A549 (cell line): Measurements from ENCODE around the gene NLRP14. TPM values are rescaled to one million over a fixed set of nuclear protein-coding genes. Genes with fewer than 3 reads are reported as not detected.

ENCODE experiments used
- ATAC-seq, 2 experiments: fragments of 200-7000 bp in 1 of 2; fragments of >200 bp in 1 of 2; cut with Nextera tagmentation in 1 of 2; cut with Tn5 transposase in 1 of 2; 3 replicates each; pipeline versions ENCODE4 v1.8.0 to v1.9.1; 2018 to 2020; ENCODE audit warnings: mild to moderate bottlenecking in 1 of 2, moderate library complexity in 1 of 2
- CTCF ChIA-PET: fragments of 300-600 bp; sonication (Branson Sonifier 250); formaldehyde crosslinking; extraction: SDS; loops from one replicate; lab custom pipeline; 2021; ENCODE audit warnings: antibody characterized with exemption, inconsistent platforms; lab: Yijun Ruan, JAX
- POLR2A ChIA-PET: fragments of 350-600 bp; formaldehyde crosslinking; extraction: SDS; loops from one replicate; lab custom pipeline; 2021; ENCODE audit warnings: antibody characterized with exemption, inconsistent platforms; lab: Yijun Ruan, JAX
- DNase-seq, 2 experiments: peaks; one replicate each; pipeline versions ENCODE4 v3.0.0 to v3.0.0-alpha.2; 2011 to 2016; ENCODE audit warnings: low read depth in 1 of 2, low spot score in 1 of 2
- FAIRE-seq: peaks from 2 replicates; lab custom pipeline; 2011; peaks lifted over from hg19 to GRCh38; lab: Jason Lieb, UNC
- H3K27ac ChIP-seq, 2 experiments: fragments of >200 bp; sonication (Bioruptor Twin); formaldehyde crosslinking; 3 replicates each; pipeline ENCODE4 v1.5.1; 2016 to 2017
- H3K4me1 ChIP-seq: fragments of >200 bp; sonication (Bioruptor Twin); formaldehyde crosslinking; 3 replicates; pipeline ENCODE4 v1.6.1; 2016
- H3K4me2 ChIP-seq: fragments of >200 bp; sonication (Bioruptor Twin); formaldehyde crosslinking; 3 replicates; pipeline ENCODE4 v1.6.1; 2016
- H3K4me3 ChIP-seq: fragments of >200 bp; sonication (Bioruptor Twin); formaldehyde crosslinking; 3 replicates; pipeline ENCODE4 v1.5.1; 2016
- H3K9me3 ChIP-seq: fragments of >200 bp; sonication (Bioruptor Twin); formaldehyde crosslinking; 3 replicates; pipeline ENCODE4 v1.6.1; 2016
- CBX2 ChIP-seq: fragments of 200-600 bp; sonication (generic); IDR thresholded peaks from 2 replicates; pipeline ENCODE4 v1.6.1; 2016; ENCODE audit warnings: low read depth, mild to moderate bottlenecking, borderline replicate concordance
- CEBPB ChIP-seq, 2 experiments: fragments of >200 bp in 1 of 2; sonication (Bioruptor Twin) in 1 of 2; formaldehyde crosslinking in 1 of 2; IDR thresholded peaks; 2 replicates each; pipeline ENCODE4 v1.6.1; 2012 to 2016
- CHD4 ChIP-seq: fragments of 200-600 bp; sonication (generic); IDR thresholded peaks from 2 replicates; pipeline ENCODE4 v1.6.1; 2016; ENCODE audit warnings: antibody characterized with exemption, mild to moderate bottlenecking, borderline replicate concordance
- EP300 ChIP-seq, 2 experiments: fragments of >200 bp; sonication (Bioruptor Twin); formaldehyde crosslinking; IDR thresholded peaks; 2 replicates in 1 of 2; 3 replicates in 1 of 2; pipeline ENCODE4 v1.6.1; 2016 to 2017
- FOXS1 ChIP-seq: fragments of 250-450 bp; sonication (Bioruptor Pico); IDR thresholded peaks from 2 replicates; pipeline ENCODE4 v1.5.0; 2020; ENCODE audit warnings: mild to moderate bottlenecking, moderate library complexity
- GATA3 ChIP-seq: IDR thresholded peaks from 2 replicates; pipeline ENCODE4 v1.6.1; 2012; ENCODE audit warnings: borderline replicate concordance
- HDAC2 ChIP-seq: fragments of 200-600 bp; sonication (generic); IDR thresholded peaks from 2 replicates; pipeline ENCODE4 v1.6.1; 2016
- HEYL ChIP-seq: fragments of 250-450 bp; sonication (Bioruptor Pico); IDR thresholded peaks from 2 replicates; pipeline ENCODE4 v1.8.0; 2021; ENCODE audit warnings: mild to moderate bottlenecking, moderate library complexity
- HOXA7 ChIP-seq: fragments of 250-450 bp; sonication (Bioruptor Pico); IDR thresholded peaks from 2 replicates; pipeline ENCODE4 v1.5.0; 2020; ENCODE audit warnings: mild to moderate bottlenecking, moderate library complexity
- HOXB13 ChIP-seq: fragments of 250-450 bp; sonication (Bioruptor Pico); IDR thresholded peaks from 2 replicates; pipeline ENCODE4 v1.5.0; 2020; ENCODE audit warnings: low read depth, mild to moderate bottlenecking, moderate library complexity
- JUN ChIP-seq, 2 experiments: fragments of >200 bp; sonication (Bioruptor Twin); formaldehyde crosslinking; IDR thresholded peaks; 2 replicates in 1 of 2; 3 replicates in 1 of 2; pipeline ENCODE4 v1.6.1; 2016 to 2017
- KDM1A ChIP-seq: fragments of 200-600 bp; sonication (generic); IDR thresholded peaks from 2 replicates; pipeline ENCODE4 v1.6.1; 2016; ENCODE audit warnings: low read depth, mild to moderate bottlenecking
- KDM5A ChIP-seq: fragments of 200-600 bp; sonication (generic); IDR thresholded peaks from 2 replicates; pipeline ENCODE4 v1.6.1; 2016; ENCODE audit warnings: antibody characterized with exemption, mild to moderate bottlenecking
- NR3C1 ChIP-seq: fragments of >200 bp; sonication (Bioruptor Twin); formaldehyde crosslinking; IDR thresholded peaks from 3 replicates; pipeline ENCODE4 v1.6.1; 2017
- RAD21 ChIP-seq, 2 experiments: fragments of >200 bp in 1 of 2; sonication (Bioruptor Twin) in 1 of 2; formaldehyde crosslinking in 1 of 2; IDR thresholded peaks in 1 of 2; conservative IDR thresholded peaks in 1 of 2; 2 replicates in 1 of 2; 3 replicates in 1 of 2; pipeline ENCODE4 v1.6.1; 2012 to 2018; ENCODE audit warnings: inconsistent platforms in 1 of 2
- RCOR1 ChIP-seq: fragments of 150-350 bp; IDR thresholded peaks from 2 replicates; pipeline ENCODE4 v1.6.1; 2014; ENCODE audit warnings: antibody characterized with exemption, low read length, low read depth
- RNF2 ChIP-seq: fragments of 200-600 bp; sonication (generic); IDR thresholded peaks from 2 replicates; pipeline ENCODE4 v1.6.1; 2016; ENCODE audit warnings: low read depth, mild to moderate bottlenecking, antibody characterized with exemption, moderate library complexity, borderline replicate concordance
- SMC3 ChIP-seq: fragments of >200 bp; sonication (Bioruptor Twin); formaldehyde crosslinking; IDR thresholded peaks from 3 replicates; pipeline ENCODE4 v1.6.1; 2018; ENCODE audit warnings: inconsistent platforms
- SREBF2 ChIP-seq: fragments of 450-650 bp; IDR thresholded peaks from 2 replicates; pipeline ENCODE4 v1.6.1; 2014; ENCODE audit warnings: mild to moderate bottlenecking, moderate library complexity
- TFCP2L1 ChIP-seq: fragments of 250-450 bp; sonication (Bioruptor Pico); IDR thresholded peaks from 2 replicates; pipeline ENCODE4 v1.5.0; 2021; ENCODE audit warnings: mild to moderate bottlenecking
- WGBS: methylation state at CpG from one replicate; pipeline ENCODE4 v1.1.6; 2017; ENCODE audit errors: missing lambda C conversion rate; 5-methylcytosine and 5-hydroxymethylcytosine counted together
- polyA plus RNA-seq, 4 experiments: library from polyadenylated mRNA; depleted of rRNA in 3 of 4; stranded (reverse); fragments of >200 nt; fragmentation: RNase III in 1 of 4; extraction: RNeasy Plus Mini Kit Qiagen cat#74134 plus additional on column Dnase treatment in 1 of 4; gene quantifications; 2 replicates in 3 of 4; 3 replicates in 1 of 4; pipeline ENCODE4 v1.2.3, GENCODE V29; 2011 to 2017
- TF ChIP-seq, protein P1 (sequence below): fragments of 200-600 bp; sonication (generic); IDR thresholded peaks from 2 replicates; pipeline ENCODE4 v1.6.1; 2016; ENCODE audit warnings: antibody characterized with exemption, mild to moderate bottlenecking, moderate library complexity
- TF ChIP-seq, protein P2 (sequence below): fragments of 450-650 bp; IDR thresholded peaks from 2 replicates; pipeline ENCODE4 v1.6.1; 2014; ENCODE audit warnings: antibody characterized with exemption
- TF ChIP-seq, protein P3 (sequence below): fragments of >200 bp; sonication (Bioruptor Twin); formaldehyde crosslinking; IDR thresholded peaks from 2 replicates; pipeline ENCODE4 v1.6.1; 2016

Gene NLRP14
- polyA plus RNA-seq, 2 of the 4 experiments (the other 2 are of a cell fraction) = 0.04 TPM; not detected in 1

DNA sequence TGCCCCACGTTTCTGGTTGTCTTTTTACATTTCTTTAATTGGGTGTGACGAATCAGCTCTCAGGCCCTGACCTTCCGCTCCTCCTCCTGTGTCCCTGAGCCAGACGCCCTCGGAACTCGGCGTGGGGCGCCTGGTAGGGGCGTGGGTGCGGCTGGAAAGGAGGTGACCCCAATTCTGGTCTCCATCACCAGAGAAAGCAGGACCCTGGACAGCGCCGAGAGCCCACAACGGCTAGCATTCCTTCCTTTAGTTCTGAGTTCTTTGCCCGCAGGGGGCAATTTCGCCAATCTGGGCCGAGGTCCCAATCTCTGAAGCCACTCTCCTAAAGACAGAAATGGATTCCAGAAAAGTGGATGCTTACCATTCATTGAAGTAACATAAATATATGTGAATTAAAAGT lies 56.8 kb downstream of the NLRP14 start:
- no peak for TF ChIP-seq RCOR1
- TF ChIP-seq, protein P1, sequence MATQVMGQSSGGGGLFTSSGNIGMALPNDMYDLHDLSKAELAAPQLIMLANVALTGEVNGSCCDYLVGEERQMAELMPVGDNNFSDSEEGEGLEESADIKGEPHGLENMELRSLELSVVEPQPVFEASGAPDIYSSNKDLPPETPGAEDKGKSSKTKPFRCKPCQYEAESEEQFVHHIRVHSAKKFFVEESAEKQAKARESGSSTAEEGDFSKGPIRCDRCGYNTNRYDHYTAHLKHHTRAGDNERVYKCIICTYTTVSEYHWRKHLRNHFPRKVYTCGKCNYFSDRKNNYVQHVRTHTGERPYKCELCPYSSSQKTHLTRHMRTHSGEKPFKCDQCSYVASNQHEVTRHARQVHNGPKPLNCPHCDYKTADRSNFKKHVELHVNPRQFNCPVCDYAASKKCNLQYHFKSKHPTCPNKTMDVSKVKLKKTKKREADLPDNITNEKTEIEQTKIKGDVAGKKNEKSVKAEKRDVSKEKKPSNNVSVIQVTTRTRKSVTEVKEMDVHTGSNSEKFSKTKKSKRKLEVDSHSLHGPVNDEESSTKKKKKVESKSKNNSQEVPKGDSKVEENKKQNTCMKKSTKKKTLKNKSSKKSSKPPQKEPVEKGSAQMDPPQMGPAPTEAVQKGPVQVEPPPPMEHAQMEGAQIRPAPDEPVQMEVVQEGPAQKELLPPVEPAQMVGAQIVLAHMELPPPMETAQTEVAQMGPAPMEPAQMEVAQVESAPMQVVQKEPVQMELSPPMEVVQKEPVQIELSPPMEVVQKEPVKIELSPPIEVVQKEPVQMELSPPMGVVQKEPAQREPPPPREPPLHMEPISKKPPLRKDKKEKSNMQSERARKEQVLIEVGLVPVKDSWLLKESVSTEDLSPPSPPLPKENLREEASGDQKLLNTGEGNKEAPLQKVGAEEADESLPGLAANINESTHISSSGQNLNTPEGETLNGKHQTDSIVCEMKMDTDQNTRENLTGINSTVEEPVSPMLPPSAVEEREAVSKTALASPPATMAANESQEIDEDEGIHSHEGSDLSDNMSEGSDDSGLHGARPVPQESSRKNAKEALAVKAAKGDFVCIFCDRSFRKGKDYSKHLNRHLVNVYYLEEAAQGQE = peak; percentile 84
- TF ChIP-seq, all 56 proteins: peak for 1
- no peak for FAIRE-seq
- no peak for ATAC-seq
- ChIA-PET CTCF (no interaction called here), POLR2A (no interaction called here)
- WGBS = 15% methylated on average over 16 of the region's 16 CpGs
- no peak overlapping the region for H3K27ac ChIP-seq
- H3K4me3 ChIP-seq = no peak overlapping the region
- no peaks in the 10 kb centered on the region for H3K4me1 ChIP-seq
- H3K4me2 ChIP-seq = no peak overlapping the region
- no peak for DNase-seq
- H3K9me3 ChIP-seq = no peaks in the 10 kb centered on the region

DNA sequence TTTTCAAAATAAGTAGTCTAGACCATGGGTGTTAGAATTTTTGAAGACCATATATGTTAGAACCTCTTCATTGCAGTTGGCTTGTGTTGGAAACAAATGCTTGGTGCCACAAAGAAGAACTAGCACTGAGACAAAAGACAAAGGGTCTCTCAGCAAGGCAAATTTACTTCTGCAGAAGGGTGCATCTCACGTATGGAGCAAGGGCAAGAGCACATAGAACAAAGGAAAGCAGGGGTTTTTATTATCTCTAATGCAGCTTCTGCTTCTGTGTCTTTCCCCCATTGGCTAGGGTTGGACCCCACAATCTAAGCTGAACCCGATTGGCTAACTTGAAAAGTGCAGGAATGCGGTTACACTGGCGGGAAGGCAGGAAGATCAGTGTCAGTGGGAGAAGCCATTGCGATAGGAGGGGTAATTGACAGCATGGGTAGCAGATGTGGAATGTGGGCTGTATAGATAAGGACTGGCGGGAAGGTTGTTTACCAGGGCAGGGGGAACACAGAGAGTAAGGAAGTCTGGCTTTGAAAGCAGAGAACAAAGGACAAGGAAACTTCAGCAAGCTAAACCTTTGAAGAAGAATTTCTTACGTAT lies 59.4 kb downstream of the NLRP14 start:
- CTCF ChIA-PET = no interaction called here
- ATAC-seq = no peak

DNA sequence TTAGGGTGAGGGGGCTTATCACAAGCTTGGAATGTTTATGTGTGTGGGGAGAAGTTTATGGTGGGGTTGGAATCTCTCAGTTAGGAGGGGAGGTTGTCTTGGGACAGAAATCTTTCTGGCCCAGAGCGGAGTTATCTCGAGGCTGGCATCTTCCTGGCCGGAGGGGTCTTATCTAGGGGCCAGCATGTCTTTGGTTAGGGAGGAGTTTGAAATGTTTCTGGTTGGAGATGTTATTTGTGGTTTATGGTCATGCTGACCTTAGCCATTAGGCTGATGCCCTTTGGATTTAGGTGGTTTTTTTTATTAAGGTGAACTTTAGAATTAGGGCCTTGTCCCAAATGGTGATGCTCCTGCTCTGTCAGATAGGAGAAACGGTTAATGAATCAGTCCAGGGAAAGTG lies 60.6 kb downstream of the NLRP14 start:
- H3K9me3 ChIP-seq = no peaks in the 10 kb centered on the region
- ChIA-PET POLR2A (no interaction called here), CTCF (no interaction called here)
- H3K4me1 ChIP-seq = no peaks in the 10 kb centered on the region
- no peak for FAIRE-seq
- TF ChIP-seq HOXA7 (CRISPR knock-in tag) (no peak), GATA3 (no peak), JUN (IDR thresholded peaks at IDR 0.05) (no peak), HDAC2 (no peak), CHD4 (no peak), EP300 (IDR thresholded peaks at IDR 0.05) (no peak)
- TF ChIP-seq, protein P1 = no peak
- TF ChIP-seq, protein P2, sequence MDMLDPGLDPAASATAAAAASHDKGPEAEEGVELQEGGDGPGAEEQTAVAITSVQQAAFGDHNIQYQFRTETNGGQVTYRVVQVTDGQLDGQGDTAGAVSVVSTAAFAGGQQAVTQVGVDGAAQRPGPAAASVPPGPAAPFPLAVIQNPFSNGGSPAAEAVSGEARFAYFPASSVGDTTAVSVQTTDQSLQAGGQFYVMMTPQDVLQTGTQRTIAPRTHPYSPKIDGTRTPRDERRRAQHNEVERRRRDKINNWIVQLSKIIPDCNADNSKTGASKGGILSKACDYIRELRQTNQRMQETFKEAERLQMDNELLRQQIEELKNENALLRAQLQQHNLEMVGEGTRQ = no peak
- H3K27ac ChIP-seq = no peak overlapping the region
- no peak overlapping the region for H3K4me2 ChIP-seq
- H3K4me3 ChIP-seq = no peak overlapping the region
- WGBS = 7% methylated on average over 4 of the region's 4 CpGs
- DNase-seq = no peak
- ATAC-seq = no peak

More for the DNA sequence above, 59.4 kb downstream of the NLRP14 start:
- TF ChIP-seq NR3C1 = no peak
- TF ChIP-seq CBX2 = no peak
- no peak for TF ChIP-seq HEYL (CRISPR knock-in tag)
- TF ChIP-seq RNF2 = no peak
- no peak for TF ChIP-seq KDM5A
- TF ChIP-seq RAD21 (conservative IDR thresholded peaks at IDR 0.05 in 1 of 2, IDR thresholded peaks at IDR 0.05 in 1 of 2) = no peak
- no peak for TF ChIP-seq FOXS1 (CRISPR knock-in tag)
- TF ChIP-seq TFCP2L1 (CRISPR knock-in tag) = no peak
- TF ChIP-seq SMC3 = no peak
- no peak for TF ChIP-seq HOXB13 (CRISPR knock-in tag)
- TF ChIP-seq SREBF2 = no peak
- TF ChIP-seq, protein P3, sequence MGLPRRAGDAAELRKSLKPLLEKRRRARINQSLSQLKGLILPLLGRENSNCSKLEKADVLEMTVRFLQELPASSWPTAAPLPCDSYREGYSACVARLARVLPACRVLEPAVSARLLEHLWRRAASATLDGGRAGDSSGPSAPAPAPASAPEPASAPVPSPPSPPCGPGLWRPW = no peak
- no peak for TF ChIP-seq CHD4
- no peak for TF ChIP-seq KDM1A
- TF ChIP-seq CEBPB (IDR thresholded peaks at IDR 0.05) = no peak
- no peak for FAIRE-seq
- H3K4me2 ChIP-seq = no peak overlapping the region
- no peaks in the 10 kb centered on the region for H3K4me1 ChIP-seq
- POLR2A ChIA-PET = no interaction called here
- no peak for DNase-seq
- H3K27ac ChIP-seq = no peak overlapping the region
- H3K9me3 ChIP-seq = no peaks in the 10 kb centered on the region
- 14% methylated on average over 7 of the region's 7 CpGs for WGBS
- no peak overlapping the region for H3K4me3 ChIP-seq
